Heart left ventricle (tissue), 13 donors: ENCODE data around the gene WDR47.

Experiments used
- POLR2A ChIP-seq, 2 donors: fragments of 450-650 bp; IDR thresholded peaks; one replicate each; pipeline ENCODE4 v1.6.1; 2017; ENCODE audit warnings: antibody characterized with exemption in 2 of 2, mild to moderate bottlenecking in 2 of 2, moderate library complexity in 2 of 2
- TF ChIP-seq, protein P1 (sequence below), 12 donors: fragments of 200-600 bp; sonication (generic) in 4 of 12; IDR thresholded peaks; one replicate each; pipeline versions ENCODE4 v1.5.0 to v1.8.0; 2018 to 2022; ENCODE audit warnings: antibody characterized with exemption in 12 of 12, mild to moderate bottlenecking in 5 of 12
- donor health status: ischemic (EF 13 %, LVEDD 7.1; RV severe dilation, severe dysfunction).
- donor health status: DM: no; HTN: yes; CAD: no.
- donor health status: DM: no; HTN: no; CAD: no.
- donor health status: ischemic (EF 25% LVEDD 6.9; RV normal size, moderate dysfunction).
- donor health status: ischemic (EF 25% LVEDD 5.7; RV mildly dilated, moderate dysfunction).
- donor health status: ischemic (EF 35%, LVEDD 5.7; RV mildly dilated, moderate dysfunction).
- donor health status: nonischemic (EF 11% LVEDD 7.7; RV severe dilation, severe dysfunction).
- donor health status: DM: yes; HTN: yes; CAD: no.
- donor health status: PGD.
- donor health status: ischemic (EF 29% LVEDD 5.4; RV normal size, mild dysfunction).
- donor health status: nonischemic (EF 23%, LVEDD 6.1; RV moderate dilation, normal function).

DNA sequence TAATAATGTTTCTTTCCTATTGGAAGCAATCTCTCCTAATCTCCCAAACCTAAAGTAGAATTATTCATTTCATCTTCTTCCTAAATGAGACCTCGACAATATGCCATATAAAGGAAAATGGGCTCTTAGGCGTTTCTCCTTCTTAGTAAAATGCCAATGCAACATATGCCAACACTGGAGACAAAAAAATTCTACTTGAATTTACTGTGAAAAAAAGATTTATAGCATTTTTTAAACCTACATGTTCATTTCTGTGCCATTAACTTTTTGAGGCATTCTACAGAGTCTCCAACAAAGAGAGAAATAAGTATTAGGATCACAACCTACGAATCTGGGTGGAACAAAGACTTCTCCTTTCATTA, 1.3 kb downstream of the WDR47 start:
- TF ChIP-seq, protein P1, sequence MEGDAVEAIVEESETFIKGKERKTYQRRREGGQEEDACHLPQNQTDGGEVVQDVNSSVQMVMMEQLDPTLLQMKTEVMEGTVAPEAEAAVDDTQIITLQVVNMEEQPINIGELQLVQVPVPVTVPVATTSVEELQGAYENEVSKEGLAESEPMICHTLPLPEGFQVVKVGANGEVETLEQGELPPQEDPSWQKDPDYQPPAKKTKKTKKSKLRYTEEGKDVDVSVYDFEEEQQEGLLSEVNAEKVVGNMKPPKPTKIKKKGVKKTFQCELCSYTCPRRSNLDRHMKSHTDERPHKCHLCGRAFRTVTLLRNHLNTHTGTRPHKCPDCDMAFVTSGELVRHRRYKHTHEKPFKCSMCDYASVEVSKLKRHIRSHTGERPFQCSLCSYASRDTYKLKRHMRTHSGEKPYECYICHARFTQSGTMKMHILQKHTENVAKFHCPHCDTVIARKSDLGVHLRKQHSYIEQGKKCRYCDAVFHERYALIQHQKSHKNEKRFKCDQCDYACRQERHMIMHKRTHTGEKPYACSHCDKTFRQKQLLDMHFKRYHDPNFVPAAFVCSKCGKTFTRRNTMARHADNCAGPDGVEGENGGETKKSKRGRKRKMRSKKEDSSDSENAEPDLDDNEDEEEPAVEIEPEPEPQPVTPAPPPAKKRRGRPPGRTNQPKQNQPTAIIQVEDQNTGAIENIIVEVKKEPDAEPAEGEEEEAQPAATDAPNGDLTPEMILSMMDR (IDR thresholded peaks at IDR 0.05), result no peak
- TF ChIP-seq POLR2A (IDR thresholded peaks at IDR 0.05), result no peak
